Transverse colon (tissue), 4 donors: ENCODE data around the gene CADM1.

ENCODE experiments used
- CTCF ChIP-seq, 5 experiments: fragments of 200-600 bp in 3 of 5; fragments of 450-650 bp in 2 of 5; sonication (generic) in 3 of 5; IDR thresholded peaks; 1 replicate in 2 of 5; 2 replicates in 3 of 5; pipeline ENCODE4 v1.5.1; 2016 to 2017; ENCODE audit warnings: antibody characterized with exemption in 5 of 5, inconsistent platforms in 3 of 5, mild to moderate bottlenecking in 2 of 5, moderate library complexity in 1 of 5
- EP300 ChIP-seq: sonication (generic); formaldehyde crosslinking; IDR thresholded peaks from one replicate; pipeline ENCODE4 v1.6.1; 2017; ENCODE audit warnings: antibody characterized with exemption, low read depth
- POLR2A ChIP-seq: fragments of 450-650 bp; IDR thresholded peaks from one replicate; pipeline ENCODE4 v1.6.1; 2016; ENCODE audit warnings: antibody characterized with exemption, mild to moderate bottlenecking, moderate library complexity
- POLR2AphosphoS5 ChIP-seq, 3 donors: sonication (generic); formaldehyde crosslinking; IDR thresholded peaks; one replicate each; pipeline ENCODE4 v1.6.1; 2016; ENCODE audit warnings: antibody characterized with exemption in 3 of 3

GRCh38 chr11:115185507-115185906, 318.7 kb downstream of the CADM1 start:
- TF ChIP-seq POLR2AphosphoS5 (IDR thresholded peaks at IDR 0.05) (no peak), CTCF (IDR thresholded peaks at IDR 0.05) (no peak), POLR2A (no peak), EP300 (no peak)
